Common myeloid progenitor, CD34-positive (primary cell): Measurements from ENCODE around the gene FIGLA.
"Not testable (repeated sequence)": the region's sequence is repeated elsewhere in the genome, so short reads cannot be mapped to it uniquely, and the experiment has no call there.

Experiments
- CTCF ChIA-PET: fragments of 350-600 bp; sonication (Branson Sonifier 250); formaldehyde crosslinking; loops from one replicate; lab custom pipeline; 2021; ENCODE audit warnings: antibody characterized with exemption; lab: Charles Lee
- POLR2A ChIA-PET: fragments of 350-600 bp; sonication (Branson Sonifier 250); formaldehyde crosslinking; loops from one replicate; lab custom pipeline; 2021; ENCODE audit warnings: antibody characterized with exemption; lab: Charles Lee
- DNase-seq, 3 donors: peaks; one replicate each; pipeline versions ENCODE4 v3.0.0 to v3.0.0-alpha.2; 2013
- H3K27ac ChIP-seq, 2 experiments: 1 replicate in 1 of 2; 2 replicates in 1 of 2; pipeline ENCODE4 v1.7.0; 2013; ENCODE audit warnings: inconsistent platforms in 2 of 2, low read length in 2 of 2, mild to moderate bottlenecking in 2 of 2, low read depth in 1 of 2, moderate library complexity in 1 of 2; ENCODE audit not compliant: severe bottlenecking in 2 of 2, insufficient read depth in 1 of 2, poor library complexity in 1 of 2
- H3K27me3 ChIP-seq, 5 experiments: replicated peaks in 2 of 5; 1 replicate in 3 of 5; 2 replicates in 2 of 5; pipeline versions ENCODE4 v1.6.1 to v1.7.0; 2013; ENCODE audit warnings: low read length in 4 of 5, mild to moderate bottlenecking in 2 of 5, moderate library complexity in 2 of 5, inconsistent platforms in 1 of 5; ENCODE audit not compliant: insufficient read depth in 5 of 5, control insufficient read depth in 4 of 5
- H3K36me3 ChIP-seq, 4 experiments: 1 replicate in 2 of 4; 2 replicates in 2 of 4; pipeline versions ENCODE4 v1.6.1 to v1.7.0; 2013; ENCODE audit warnings: low read length in 3 of 4, control low read depth in 1 of 4, mild to moderate bottlenecking in 1 of 4; ENCODE audit not compliant: control insufficient read depth in 4 of 4, insufficient read depth in 4 of 4
- H3K4me1 ChIP-seq, 4 experiments: 1 replicate in 3 of 4; 2 replicates in 1 of 4; pipeline versions ENCODE4 v1.6.1 to v1.7.1; 2013; ENCODE audit warnings: low read length in 3 of 4, mild to moderate bottlenecking in 3 of 4, control low read depth in 1 of 4, inconsistent platforms in 1 of 4, moderate library complexity in 1 of 4; ENCODE audit not compliant: control insufficient read depth in 4 of 4, insufficient read depth in 4 of 4; ENCODE audit errors: control extremely low read depth in 1 of 4
- H3K4me3 ChIP-seq, 7 experiments: 1 replicate in 4 of 7; 2 replicates in 3 of 7; pipeline versions ENCODE4 v1.5.1 to v1.7.0; 2013; ENCODE audit warnings: mild to moderate bottlenecking in 7 of 7, low read length in 6 of 7, moderate library complexity in 6 of 7, inconsistent platforms in 2 of 7, low read depth in 2 of 7, control low read depth in 1 of 7; ENCODE audit not compliant: insufficient read depth in 4 of 7, control insufficient read depth in 1 of 7; ENCODE audit errors: extremely low read depth in 1 of 7
- H3K9me3 ChIP-seq, 5 experiments: 1 replicate in 4 of 5; 2 replicates in 1 of 5; pipeline versions ENCODE4 v1.6.1 to v1.7.1; 2013; ENCODE audit warnings: low read length in 4 of 5, mild to moderate bottlenecking in 2 of 5, inconsistent platforms in 1 of 5, low read depth in 1 of 5, moderate library complexity in 1 of 5; ENCODE audit not compliant: control insufficient read depth in 4 of 5, insufficient read depth in 2 of 5; ENCODE audit errors: control extremely low read depth in 1 of 5
- WGBS: methylation state at CpG from one replicate; pipeline ENCODE4 v1.1.5; 2013; ENCODE audit not compliant: insufficient coverage; 5-methylcytosine and 5-hydroxymethylcytosine counted together

FIGLA gene

DNA sequence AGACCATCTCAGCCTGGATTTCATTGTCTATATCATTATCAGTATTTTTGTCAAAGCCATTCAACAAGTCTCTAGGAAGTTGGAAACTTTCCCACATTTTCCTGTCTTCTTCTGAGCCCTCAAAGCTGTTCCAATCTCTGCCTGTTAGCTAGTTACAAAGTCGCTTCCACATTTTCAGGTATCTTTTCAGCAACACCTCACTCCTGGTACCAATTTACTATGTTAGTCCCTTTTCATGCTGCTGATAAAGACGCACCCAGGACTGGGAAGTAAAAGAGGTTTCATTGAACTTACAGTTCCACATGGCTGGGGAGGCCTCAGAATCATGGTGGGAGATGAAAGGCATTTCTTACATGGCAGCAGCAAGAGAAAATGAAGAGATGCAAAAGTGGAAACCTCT, 9.3 kb upstream of the FIGLA start:
- 100% methylated on average over 2 of the region's 2 CpGs for WGBS
- no peak overlapping the region for H3K27ac ChIP-seq
- H3K9me3 ChIP-seq, result peaks cover 0 to 6% (median 0%) of the 10 kb centered on the region in 5 experiments
- ChIA-PET CTCF (no interaction called here), POLR2A (no interaction called here)
- H3K4me3 ChIP-seq, result no peak overlapping the region
- DNase-seq, result no peak
- H3K4me1 ChIP-seq, result no peaks in the 10 kb centered on the region
- H3K27me3 ChIP-seq, result peaks cover 0 to 26% (median 20%) of the 10 kb centered on the region in 5 experiments
- H3K36me3 ChIP-seq, result no peaks in the 10 kb centered on the region

DNA sequence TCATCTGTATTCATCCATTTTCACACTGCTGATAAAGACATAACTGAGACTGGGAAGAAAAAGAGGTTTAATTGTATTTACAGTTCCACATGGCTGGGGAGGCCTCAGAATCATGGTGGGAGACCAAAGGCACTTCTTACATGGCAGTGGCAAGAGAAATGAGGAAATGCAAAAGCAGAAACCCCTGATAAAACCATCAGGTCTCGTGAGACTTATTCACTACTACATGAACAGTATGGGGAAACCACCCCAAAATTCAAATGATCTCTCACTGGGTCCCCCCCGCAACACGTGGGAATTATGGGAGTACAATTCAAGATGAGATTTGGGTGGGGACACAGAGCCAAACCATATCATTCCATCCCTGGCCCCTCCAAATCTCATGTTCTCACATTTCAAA, 7.6 kb upstream of the FIGLA start:
- H3K4me3 ChIP-seq, H3K9me3 ChIP-seq, POLR2A ChIA-PET, H3K4me1 ChIP-seq, H3K36me3 ChIP-seq, DNase-seq, H3K27ac ChIP-seq: not testable (repeated sequence)
- peaks cover 0 to 41% (median 25%) of the 10 kb centered on the region in 5 experiments for H3K27me3 ChIP-seq
- CTCF ChIA-PET, result interaction anchor here (1.2 kb wide), 1 partner anchor 9 kb away, joined by 3 read pairs; no protein-coding TSS in a partner anchor
- no CpG with 5 or more reads among the region's 3 CpGs for WGBS

DNA sequence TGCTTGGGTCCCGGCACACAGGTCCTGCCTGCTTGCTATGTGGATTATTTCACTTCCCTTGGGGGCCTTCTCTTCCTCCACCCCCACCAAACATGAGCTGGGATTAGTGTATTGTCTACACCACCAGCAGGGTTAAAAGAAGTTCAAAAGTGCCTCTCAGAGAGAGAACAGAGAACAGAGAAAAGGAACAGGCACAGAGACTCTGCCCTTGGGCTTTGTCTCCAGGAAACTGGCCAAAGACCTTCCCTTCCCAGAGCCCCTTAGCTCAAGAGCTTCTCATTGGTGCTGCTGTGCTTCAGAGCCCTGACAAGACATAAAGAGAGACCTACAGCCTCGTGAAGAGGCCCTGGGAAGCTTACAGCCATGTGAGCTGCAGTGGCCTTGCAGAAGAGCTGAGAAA, 7.1 kb upstream of the FIGLA start:
- WGBS, result 63% methylated on average over 1 of the region's 2 CpGs
- H3K27me3 ChIP-seq, result peaks cover 0 to 41% (median 27%) of the 10 kb centered on the region in 5 experiments
- ChIA-PET CTCF (interaction anchor here (0.7 to 1.1 kb wide), 2 partner anchors 8 to 10 kb away, joined by 3 to 5 read pairs; no protein-coding TSS in a partner anchor), POLR2A (no interaction called here)
- DNase-seq, result no peak
- no peaks in the 10 kb centered on the region for H3K4me1 ChIP-seq
- H3K27ac ChIP-seq, result no peak overlapping the region
- no peak overlapping the region for H3K4me3 ChIP-seq
- H3K36me3 ChIP-seq, result no peaks in the 10 kb centered on the region
- peaks cover 0 to 6% (median 0%) of the 10 kb centered on the region in 5 experiments for H3K9me3 ChIP-seq

DNA sequence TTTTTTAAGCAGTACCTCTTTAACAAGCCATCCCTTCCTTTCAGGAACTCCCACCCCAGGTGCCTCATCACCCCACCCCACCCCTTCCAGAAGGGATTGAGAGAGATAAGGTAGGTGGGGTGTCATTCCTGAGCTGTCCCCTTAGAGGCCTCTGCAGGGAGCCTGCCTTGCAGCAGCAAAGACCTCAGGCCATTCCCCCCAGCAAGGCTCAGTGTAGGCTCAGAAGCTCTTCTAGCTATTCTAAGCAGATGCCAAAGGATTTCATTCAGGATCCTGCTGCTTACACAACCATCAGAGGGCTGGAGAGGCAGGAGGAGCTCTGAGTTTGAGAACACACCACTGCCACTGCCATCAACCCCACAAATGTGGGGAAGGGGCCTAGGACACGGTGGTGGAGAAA, 5.8 kb upstream of the FIGLA start:
- H3K36me3 ChIP-seq, result no peaks in the 10 kb centered on the region
- H3K9me3 ChIP-seq, result peaks cover 0 to 6% (median 0%) of the 10 kb centered on the region in 5 experiments
- no peaks in the 10 kb centered on the region for H3K4me1 ChIP-seq
- H3K4me3 ChIP-seq, result no peak overlapping the region
- no peak for DNase-seq
- peaks cover 8 to 42% (median 32%) of the 10 kb centered on the region in 5 experiments for H3K27me3 ChIP-seq
- no CpG with 5 or more reads among the region's 1 CpG for WGBS
- POLR2A ChIA-PET, result no interaction called here
- CTCF ChIA-PET, result interaction anchor here (0.8 to 1.6 kb wide), 3 partner anchors 9 to 124 kb away, joined by 3 to 5 read pairs (median 3); no protein-coding TSS in a partner anchor
- no peak overlapping the region for H3K27ac ChIP-seq

DNA sequence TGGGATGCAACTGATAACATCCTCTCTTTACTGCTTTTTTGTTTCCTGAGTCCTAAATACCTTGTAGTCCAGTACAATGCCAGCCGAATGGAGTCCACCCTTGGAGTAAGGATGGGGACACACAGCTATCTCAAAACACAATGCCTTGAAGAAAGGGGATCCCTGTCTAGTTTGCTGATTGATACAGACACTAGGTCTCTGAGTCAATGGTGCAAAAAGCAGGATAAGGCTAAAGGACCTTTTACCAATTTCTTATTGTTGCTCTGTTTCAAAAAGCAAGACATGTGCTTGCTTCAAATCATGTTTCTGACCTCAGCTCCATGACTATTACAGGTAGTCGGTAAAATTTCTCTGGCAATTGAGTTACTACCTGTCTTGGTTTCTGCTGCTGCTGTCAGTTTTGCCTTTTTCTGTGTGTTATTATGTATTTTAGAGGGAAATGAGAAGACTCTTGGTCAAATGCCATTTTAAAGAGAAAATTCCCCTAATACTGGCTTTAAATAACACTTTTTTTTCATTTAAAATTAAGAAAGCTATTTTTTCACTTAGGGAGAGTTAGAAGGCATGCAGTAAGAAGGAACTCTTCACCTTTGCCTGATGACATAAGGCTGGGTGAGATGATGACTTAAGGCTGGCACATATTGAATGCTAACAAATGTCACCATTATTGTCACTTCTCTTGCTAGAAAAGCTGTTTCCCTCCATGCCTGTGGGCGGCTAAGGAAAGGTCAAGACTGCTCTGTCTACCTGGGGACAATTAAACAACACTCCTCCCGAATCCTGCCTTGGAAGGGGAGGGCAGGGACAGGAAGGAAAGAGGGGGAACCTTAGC, 4.9 kb upstream of the FIGLA start:
- peaks cover 15 to 49% (median 35%) of the 10 kb centered on the region in 5 experiments for H3K27me3 ChIP-seq
- no peak overlapping the region for H3K27ac ChIP-seq
- H3K9me3 ChIP-seq, result peaks cover 0 to 6% (median 0%) of the 10 kb centered on the region in 5 experiments
- H3K4me3 ChIP-seq, result no peak overlapping the region
- no peak for DNase-seq
- CTCF ChIA-PET, result interaction anchor here (0.6 to 1.6 kb wide), 4 partner anchors 10 to 202 kb away, joined by 3 read pairs; no protein-coding TSS in a partner anchor
- H3K36me3 ChIP-seq, result no peaks in the 10 kb centered on the region
- POLR2A ChIA-PET, result no interaction called here
- WGBS, result 95% methylated on average over 3 of the region's 4 CpGs
- H3K4me1 ChIP-seq, result peaks cover 0 to 3% (median under 1%) of the 10 kb centered on the region in 4 experiments

DNA sequence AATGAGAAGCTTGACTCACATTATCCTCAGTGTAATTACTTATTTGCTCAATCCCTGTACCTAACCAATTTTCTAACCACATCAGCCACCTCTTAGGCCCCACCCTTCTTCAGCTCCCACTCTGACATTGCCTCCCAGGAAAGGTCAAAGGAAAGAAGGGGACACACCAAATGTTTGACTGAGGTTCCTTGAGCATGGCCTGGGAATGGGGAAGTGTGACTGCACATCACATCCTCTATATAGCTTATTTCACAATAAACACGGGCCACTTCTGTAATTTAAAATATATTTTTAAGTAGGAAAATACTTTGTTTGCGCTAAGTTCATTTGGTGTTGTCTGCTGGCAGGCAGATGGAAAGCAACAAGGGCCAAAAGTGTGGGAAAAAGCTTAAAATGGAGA, 3.0 kb upstream of the FIGLA start:
- ChIA-PET POLR2A (no interaction called here), CTCF (interaction anchor here (0.7 to 1.4 kb wide), 3 partner anchors 70 to 129 kb away, joined by 3 read pairs; no protein-coding TSS in a partner anchor)
- no peak overlapping the region for H3K4me3 ChIP-seq
- peaks cover 21 to 64% (median 40%) of the 10 kb centered on the region in 5 experiments for H3K27me3 ChIP-seq
- peak in 2 of 3 donors; percentile 32 to 43 for DNase-seq
- H3K27ac ChIP-seq, result no peak overlapping the region
- no peaks in the 10 kb centered on the region for H3K9me3 ChIP-seq
- H3K36me3 ChIP-seq, result no peaks in the 10 kb centered on the region
- 100% methylated on average over 1 of the region's 2 CpGs for WGBS
- H3K4me1 ChIP-seq, result peaks cover 0 to 15% (median 6%) of the 10 kb centered on the region in 4 experiments
